Skeletal muscle tissue (tissue), 4 donors: ENCODE data around the gene GSAP. TPM values are rescaled to one million over a fixed set of nuclear protein-coding genes. Genes with fewer than 3 reads are reported as not detected.
"Not testable (repeated sequence)": the region's sequence is repeated elsewhere in the genome, so short reads cannot be mapped to it uniquely, and the experiment has no call there.

Experiments used
- H3K27ac ChIP-seq: one replicate; pipeline ENCODE4 v1.7.0; 2013; ENCODE audit warnings: mild to moderate bottlenecking, low read depth, low read length, inconsistent platforms
- H3K27me3 ChIP-seq, 3 donors: one replicate each; pipeline ENCODE4 v1.7.0; 2013; ENCODE audit warnings: low read length in 3 of 3; ENCODE audit not compliant: control insufficient read depth in 3 of 3, insufficient read depth in 3 of 3
- H3K36me3 ChIP-seq, 3 donors: one replicate each; pipeline ENCODE4 v1.7.0; 2013; ENCODE audit warnings: low read length in 3 of 3; ENCODE audit not compliant: control insufficient read depth in 3 of 3, insufficient read depth in 3 of 3
- H3K4me1 ChIP-seq, 3 donors: one replicate each; pipeline ENCODE4 v1.7.0; 2013; ENCODE audit warnings: low read length in 3 of 3, mild to moderate bottlenecking in 3 of 3; ENCODE audit not compliant: control insufficient read depth in 3 of 3, insufficient read depth in 3 of 3
- H3K4me3 ChIP-seq, 3 donors: one replicate each; pipeline ENCODE4 v1.7.0; 2013; ENCODE audit warnings: low read length in 3 of 3
- H3K9ac ChIP-seq, 3 donors: one replicate each; pipeline ENCODE4 v1.7.0; 2013; ENCODE audit warnings: low read length in 3 of 3, mild to moderate bottlenecking in 3 of 3, moderate library complexity in 2 of 3, low read depth in 1 of 3
- H3K9me3 ChIP-seq, 3 donors: one replicate each; pipeline ENCODE4 v1.7.0; 2013; ENCODE audit warnings: low read length in 3 of 3; ENCODE audit not compliant: control insufficient read depth in 3 of 3
- total RNA-seq: library from RNA; depleted of rRNA; stranded (reverse); fragments of >200 nt; gene quantifications from one replicate; pipeline ENCODE4 v1.2.3, GENCODE V29; 2014
- donor health status: Osteomylitis.

The GSAP gene
- total RNA-seq, 1 donor from 2014 or later = 6.8 TPM

DNA sequence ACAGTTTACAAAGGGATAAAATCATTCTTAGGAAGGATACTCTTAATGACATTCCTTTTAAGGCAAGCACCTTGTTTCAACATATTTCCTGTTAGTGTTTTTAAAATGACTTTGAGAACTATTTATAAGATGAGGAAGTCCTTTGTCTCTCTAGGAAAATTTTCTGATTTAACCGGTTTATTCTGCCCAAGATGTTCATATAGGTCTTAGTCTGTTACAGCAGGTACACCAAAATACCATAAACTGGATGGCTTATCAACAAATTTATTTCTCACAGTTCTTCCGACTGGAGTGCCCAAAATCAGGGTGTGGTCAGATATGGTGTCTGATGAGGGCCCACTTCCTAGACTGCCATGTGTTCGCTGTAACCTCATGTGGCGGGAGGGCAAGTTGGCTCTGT is 77.9 kb downstream of the GSAP start:
- Histone ChIP-seq H3K36me3 (no peaks in the 10 kb centered on the region), H3K4me1 (peaks cover 0 to 14% (median 8%) of the 10 kb centered on the region in 3 donors), H3K4me3 (no peak overlapping the region), H3K27ac (no peak overlapping the region), H3K27me3 (no peaks in the 10 kb centered on the region), H3K9me3 (no peaks in the 10 kb centered on the region), H3K9ac (no peak overlapping the region)

- H3K27ac ChIP-seq = no peak overlapping the region
- H3K9me3 ChIP-seq = no peaks in the 10 kb centered on the region
- no peaks in the 10 kb centered on the region for H3K36me3 ChIP-seq
- no peak overlapping the region for H3K9ac ChIP-seq
- no peak overlapping the region for H3K4me3 ChIP-seq
- no peaks in the 10 kb centered on the region for H3K27me3 ChIP-seq
- peaks cover 0 to 14% (median 8%) of the 10 kb centered on the region in 3 donors for H3K4me1 ChIP-seq
Measured at GRCh38 chr7:77337456-77337990, 78.6 kb downstream of the GSAP start.

DNA sequence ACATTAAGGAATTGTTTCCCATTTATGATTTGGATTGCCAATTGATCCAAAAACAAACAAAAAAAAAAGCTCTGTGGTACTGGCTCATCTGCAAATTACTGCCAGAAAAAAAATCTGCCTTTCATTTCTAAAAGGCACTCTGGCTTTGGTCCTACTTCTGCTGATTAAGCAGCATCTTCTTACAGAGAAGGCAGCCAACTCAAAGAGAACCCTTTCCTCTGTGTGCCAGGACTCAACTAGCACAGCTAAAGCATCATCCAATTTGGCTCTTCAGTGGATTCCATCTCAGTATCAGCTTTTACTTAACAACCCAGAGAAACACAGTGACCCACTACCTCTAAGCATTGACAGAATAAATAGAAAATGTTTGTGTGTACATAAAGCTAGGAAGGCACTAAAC is 80.6 kb downstream of the GSAP start:
- no peak overlapping the region for H3K27ac ChIP-seq
- no peak overlapping the region for H3K4me3 ChIP-seq
- H3K36me3 ChIP-seq = no peaks in the 10 kb centered on the region
- no peaks in the 10 kb centered on the region for H3K9me3 ChIP-seq
- H3K9ac ChIP-seq = no peak overlapping the region
- H3K27me3 ChIP-seq = no peaks in the 10 kb centered on the region
- H3K4me1 ChIP-seq = peaks cover 0 to 21% (median 8%) of the 10 kb centered on the region in 3 donors

- not testable (repeated sequence) for H3K9ac ChIP-seq, H3K36me3 ChIP-seq, H3K4me3 ChIP-seq, H3K9me3 ChIP-seq, H3K27ac ChIP-seq, H3K27me3 ChIP-seq
- peaks cover 4 to 20% (median 7%) of the 10 kb centered on the region in 3 donors for H3K4me1 ChIP-seq
Measured at GRCh38 chr7:77334039-77334438, 82.1 kb downstream of the GSAP start.

GRCh38 chr7:77331938-77332695 is 84.0 kb downstream of the GSAP start:
- H3K27me3 ChIP-seq = no peaks in the 10 kb centered on the region
- peaks cover 15 to 24% (median 16%) of the 10 kb centered on the region in 3 donors for H3K4me1 ChIP-seq
- no peak overlapping the region for H3K4me3 ChIP-seq
- peak overlapping the region in 1 of 3 donors; percentile 15 for H3K9ac ChIP-seq
- no peaks in the 10 kb centered on the region for H3K9me3 ChIP-seq
- no peaks in the 10 kb centered on the region for H3K36me3 ChIP-seq
- no peak overlapping the region for H3K27ac ChIP-seq

DNA sequence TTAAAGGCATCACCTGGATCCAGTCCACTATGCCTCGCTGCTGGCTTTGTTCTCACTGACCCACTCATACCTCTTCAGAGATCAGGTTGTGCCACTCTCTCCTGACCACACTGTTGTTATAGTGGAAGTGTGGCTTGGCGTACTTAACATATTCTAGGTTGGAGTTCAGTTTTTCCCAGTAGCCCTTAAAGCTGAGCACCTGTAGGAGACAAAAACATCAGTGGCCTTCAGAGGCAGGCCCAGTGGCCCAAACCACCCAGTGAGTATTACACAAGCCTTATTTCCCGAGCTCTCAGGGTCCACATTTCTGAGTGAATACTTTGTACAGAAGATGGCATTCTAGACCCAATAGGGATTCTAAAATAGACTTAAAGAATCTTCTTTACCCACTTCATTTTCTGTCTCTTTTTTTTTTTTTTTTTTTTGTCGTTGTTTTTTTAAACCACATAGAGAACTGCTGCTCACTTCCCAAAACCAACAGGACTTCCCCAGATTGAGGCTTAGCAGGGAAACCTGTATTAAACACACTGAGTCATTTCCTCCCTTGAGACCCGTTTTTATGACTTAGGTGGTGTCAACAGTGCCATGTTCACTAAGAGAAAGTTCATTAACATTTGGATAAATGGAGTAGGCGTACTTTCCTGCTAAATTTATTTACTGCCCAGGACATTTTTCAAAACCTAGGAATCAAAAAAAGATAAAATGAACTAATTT is 85.8 kb downstream of the GSAP start:
- H3K36me3 ChIP-seq = no peaks in the 10 kb centered on the region
- no peaks in the 10 kb centered on the region for H3K27me3 ChIP-seq
- H3K9me3 ChIP-seq = no peaks in the 10 kb centered on the region
- H3K4me3 ChIP-seq = no peak overlapping the region
- H3K27ac ChIP-seq = peak overlapping the region; percentile 78
- H3K9ac ChIP-seq = no peak overlapping the region
- H3K4me1 ChIP-seq = peaks cover 18 to 21% (median 20%) of the 10 kb centered on the region in 3 donors

DNA sequence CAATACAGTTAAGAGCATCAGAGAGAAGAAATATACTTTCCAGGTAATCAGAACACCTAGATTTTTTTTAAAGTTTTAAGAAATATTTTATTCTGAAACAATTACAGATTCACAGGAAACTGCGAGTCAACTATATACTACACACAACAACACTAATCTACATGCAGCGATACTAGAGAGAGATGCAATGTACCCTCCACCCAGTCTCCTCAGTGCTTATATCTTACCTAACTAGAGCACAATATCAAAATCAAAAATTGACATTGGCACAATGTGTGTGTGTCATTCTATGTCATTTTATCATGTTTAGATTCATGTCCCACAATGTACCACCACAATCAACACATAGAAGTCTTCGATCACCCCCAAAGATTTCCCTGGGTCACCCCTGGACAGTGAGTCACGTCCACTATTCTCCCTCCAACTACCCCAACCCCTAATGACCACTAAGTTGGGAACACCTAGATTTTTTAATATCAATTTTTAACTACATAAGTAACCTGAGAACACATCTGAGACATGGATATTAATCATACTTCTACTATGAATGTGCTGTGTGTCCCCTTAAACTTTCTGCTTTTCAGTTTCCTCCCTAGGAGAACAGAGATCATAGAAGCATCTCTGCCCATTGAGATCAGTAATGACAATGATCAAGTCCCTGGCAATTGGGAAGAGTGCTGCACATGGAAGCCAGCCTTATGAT is 86.5 kb downstream of the GSAP start:
- Histone ChIP-seq H3K27ac (peak overlapping the region; percentile 78), H3K9me3 (no peaks in the 10 kb centered on the region), H3K4me1 (peaks cover 18 to 20% (median 19%) of the 10 kb centered on the region in 3 donors), H3K27me3 (no peaks in the 10 kb centered on the region), H3K36me3 (no peaks in the 10 kb centered on the region), H3K4me3 (no peak overlapping the region), H3K9ac (no peak overlapping the region)

DNA sequence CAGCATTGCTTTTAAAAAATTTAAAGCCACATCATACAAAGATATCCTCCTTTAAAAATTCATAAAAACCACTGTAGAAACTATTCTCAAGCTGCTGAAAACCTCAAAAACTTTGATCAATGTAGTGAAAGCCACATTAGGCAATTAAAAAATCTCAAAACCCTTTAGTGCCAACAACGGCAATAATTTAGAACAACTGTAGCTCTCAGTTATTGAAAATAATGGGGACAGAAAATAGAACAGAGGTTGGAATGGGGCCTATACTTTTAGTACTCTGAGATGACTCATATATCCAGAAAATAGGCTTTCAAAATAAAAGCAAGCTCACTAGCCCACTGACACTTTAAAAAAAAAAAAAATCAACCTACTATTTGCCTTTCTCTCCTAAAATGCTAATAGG is 87.5 kb downstream of the GSAP start:
- H3K27me3 ChIP-seq = no peaks in the 10 kb centered on the region
- H3K9ac ChIP-seq = peak overlapping the region in 2 of 3 donors; percentile 27 to 35
- H3K4me1 ChIP-seq = peaks cover 18 to 20% (median 19%) of the 10 kb centered on the region in 3 donors
- H3K9me3 ChIP-seq = no peaks in the 10 kb centered on the region
- no peaks in the 10 kb centered on the region for H3K36me3 ChIP-seq
- no peak overlapping the region for H3K4me3 ChIP-seq
- H3K27ac ChIP-seq = peak overlapping the region; percentile 78

DNA sequence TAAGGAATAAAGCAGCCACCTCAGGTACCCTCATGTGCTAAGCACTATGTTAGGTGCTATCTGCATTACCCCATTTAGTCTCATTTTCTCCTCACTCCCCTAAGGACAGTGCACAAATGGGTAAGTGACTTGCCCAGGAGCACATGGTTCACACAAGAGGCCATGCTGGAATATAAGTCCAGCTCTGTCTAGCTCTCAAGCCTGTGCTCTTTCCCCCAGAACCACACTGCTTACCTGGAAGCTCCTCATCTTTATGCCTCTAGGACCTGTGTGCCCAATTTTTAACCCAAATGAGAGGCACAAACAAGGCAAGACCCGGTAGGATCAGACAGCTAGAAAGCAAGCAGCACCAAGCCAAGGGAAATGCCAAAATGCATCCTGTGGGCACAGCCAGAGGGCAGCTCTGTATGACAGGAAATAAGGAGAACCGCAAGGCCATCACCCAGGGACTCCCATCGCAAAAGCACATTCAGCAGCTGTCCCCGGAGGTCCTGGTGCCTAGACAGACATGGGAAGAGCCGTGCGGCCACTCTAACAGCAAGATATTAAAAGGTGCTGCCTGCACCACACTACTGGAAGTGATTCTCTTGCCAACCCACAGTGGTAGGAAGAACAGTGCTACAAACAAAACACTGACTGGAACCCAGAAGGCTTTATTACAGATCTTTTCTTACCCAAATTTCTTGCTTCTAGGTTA is 88.1 kb downstream of the GSAP start:
- peaks cover 18 to 20% (median 19%) of the 10 kb centered on the region in 3 donors for H3K4me1 ChIP-seq
- no peaks in the 10 kb centered on the region for H3K9me3 ChIP-seq
- H3K9ac ChIP-seq = peak overlapping the region in 2 of 3 donors; percentile 27 to 35
- H3K27me3 ChIP-seq = no peaks in the 10 kb centered on the region
- peak overlapping the region in 1 of 3 donors; percentile 0 for H3K4me3 ChIP-seq
- peak overlapping the region; percentile 78 for H3K27ac ChIP-seq
- no peaks in the 10 kb centered on the region for H3K36me3 ChIP-seq
